Stimulated activated naive CD8-positive, alpha-beta T cell treated with anti-CD3 and anti-CD28 coated beads, Interleukin-15, amount 100 ng/mL, for 72 hours (primary cell): ENCODE results near the gene HELLS.

Experiments used
- ATAC-seq: fragments of 150-1000 bp; cut with Tn5 transposase; 2 replicates; pipeline ENCODE4 v1.10.0; 2021; ENCODE audit warnings: mild to moderate bottlenecking, moderate library complexity
- DNase-seq, 2 donors: peaks; one replicate each; pipeline ENCODE4 v3.0.0; 2021 to 2022
- H3K27ac Mint-ChIP-seq, 2 donors: one replicate each; pipeline ENCODE4 v1.8.0; 2022; ENCODE audit warnings: mild to moderate bottlenecking in 2 of 2, mixed read lengths in 2 of 2, moderate library complexity in 2 of 2
- H3K27me3 Mint-ChIP-seq: one replicate; pipeline ENCODE4 v1.8.0; 2022; ENCODE audit warnings: mixed read lengths
- H3K4me1 Mint-ChIP-seq: one replicate; pipeline ENCODE4 v1.8.0; 2022; ENCODE audit warnings: mild to moderate bottlenecking, mixed read lengths
- H3K4me3 Mint-ChIP-seq, 2 donors: one replicate each; pipeline ENCODE4 v1.8.0; 2022; ENCODE audit warnings: mild to moderate bottlenecking in 2 of 2, mixed read lengths in 2 of 2, moderate library complexity in 1 of 2
- H3K9me3 Mint-ChIP-seq, 2 donors: one replicate each; pipeline ENCODE4 v1.8.0; 2022; ENCODE audit warnings: mixed read lengths in 2 of 2

The HELLS gene

GRCh38 chr10:94571528-94571927 lies 25.9 kb downstream of the HELLS start:
- ATAC-seq: no peak
- no peak overlapping the region for H3K4me3 Mint-ChIP-seq
- H3K4me1 Mint-ChIP-seq: no peaks in the 10 kb centered on the region
- no peaks in the 10 kb centered on the region for H3K9me3 Mint-ChIP-seq
- H3K27me3 Mint-ChIP-seq: no peaks in the 10 kb centered on the region
- H3K27ac Mint-ChIP-seq: peak overlapping the region in 1 of 2 donors; percentile 44
- DNase-seq: no peak

GRCh38 chr10:94578790-94579189 lies 33.2 kb downstream of the HELLS start:
- Mint-ChIP-seq H3K4me1 (no peaks in the 10 kb centered on the region), H3K27ac (no peak overlapping the region), H3K27me3 (no peaks in the 10 kb centered on the region), H3K9me3 (no peaks in the 10 kb centered on the region), H3K4me3 (no peak overlapping the region)
- ATAC-seq: no peak
- no peak for DNase-seq

DNA sequence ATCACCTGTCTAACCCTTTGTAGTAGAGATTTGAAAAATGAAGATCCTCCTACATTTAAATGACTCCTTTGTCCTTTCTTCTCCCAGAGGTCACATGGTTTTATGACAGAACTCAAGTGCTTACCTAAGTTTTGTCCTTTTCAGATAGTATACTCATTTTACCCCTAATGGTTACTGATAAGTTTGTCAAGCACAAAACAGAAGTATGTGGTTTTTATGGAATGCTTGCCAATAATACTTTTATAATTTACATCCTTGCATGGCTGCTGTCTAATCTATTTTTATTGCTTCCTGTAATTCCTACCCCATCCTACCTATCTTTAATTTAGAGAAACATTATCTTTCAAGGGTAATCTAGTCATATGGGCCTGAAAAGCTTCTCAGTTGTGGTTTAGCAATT lies 37.5 kb downstream of the HELLS start:
- H3K27ac Mint-ChIP-seq: no peak overlapping the region
- H3K4me3 Mint-ChIP-seq: no peak overlapping the region
- DNase-seq: no peak
- no peaks in the 10 kb centered on the region for H3K4me1 Mint-ChIP-seq
- no peak for ATAC-seq
- no peaks in the 10 kb centered on the region for H3K9me3 Mint-ChIP-seq
- H3K27me3 Mint-ChIP-seq: no peaks in the 10 kb centered on the region

- peak; percentile 90 for ATAC-seq
- Mint-ChIP-seq H3K27me3 (no peaks in the 10 kb centered on the region), H3K9me3 (no peaks in the 10 kb centered on the region), H3K4me1 (peaks cover 8% of the 10 kb centered on the region), H3K27ac (peak overlapping the region in 1 of 2 donors; percentile 49), H3K4me3 (peak overlapping the region in 1 of 2 donors; percentile 20)
- no peak for DNase-seq
These were observed 46.0 kb downstream of the HELLS start for GRCh38 chr10:94591461-94592205.

DNA sequence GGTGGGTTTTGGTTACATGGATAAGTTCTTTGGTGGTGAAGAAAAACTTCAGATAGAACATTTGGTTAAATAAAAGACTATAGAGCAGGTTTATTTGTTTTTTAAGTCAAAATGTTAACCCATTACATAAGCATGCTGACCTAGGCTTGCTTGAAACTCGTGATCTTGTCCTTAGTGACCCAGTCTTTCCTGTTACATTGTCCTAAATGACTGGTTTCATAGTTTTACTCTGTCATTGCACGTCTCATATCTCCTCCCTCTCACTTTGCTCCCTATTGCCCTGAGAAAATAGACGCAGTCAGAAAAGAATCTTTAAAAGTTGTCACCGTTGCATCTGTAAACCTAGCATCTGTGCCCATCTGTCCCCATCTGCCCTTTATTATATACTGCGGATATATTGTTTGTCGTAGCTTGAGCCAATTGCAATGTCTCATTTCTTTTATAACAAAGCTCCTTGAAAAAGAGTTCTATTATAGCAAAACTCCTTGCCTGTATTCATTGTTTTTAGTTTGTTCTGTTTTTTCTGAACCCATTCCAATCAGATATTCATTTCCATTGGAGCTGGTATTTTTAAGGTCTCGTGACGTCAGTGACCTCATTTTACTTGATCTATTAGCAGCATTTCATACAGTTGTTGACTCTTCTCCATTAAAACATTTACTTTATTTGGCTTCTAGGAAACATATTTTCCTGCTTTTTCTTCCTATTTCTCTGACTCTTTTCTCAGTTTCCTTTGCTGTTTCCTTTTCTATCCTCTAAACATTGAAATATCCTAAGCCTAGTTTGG lies 57.3 kb downstream of the HELLS start:
- Mint-ChIP-seq H3K27ac (peak overlapping the region in 1 of 2 donors; percentile 2), H3K27me3 (no peaks in the 10 kb centered on the region), H3K4me1 (peaks cover 10% of the 10 kb centered on the region), H3K4me3 (no peak overlapping the region), H3K9me3 (no peaks in the 10 kb centered on the region)
- no peak for ATAC-seq
- DNase-seq: no peak

DNA sequence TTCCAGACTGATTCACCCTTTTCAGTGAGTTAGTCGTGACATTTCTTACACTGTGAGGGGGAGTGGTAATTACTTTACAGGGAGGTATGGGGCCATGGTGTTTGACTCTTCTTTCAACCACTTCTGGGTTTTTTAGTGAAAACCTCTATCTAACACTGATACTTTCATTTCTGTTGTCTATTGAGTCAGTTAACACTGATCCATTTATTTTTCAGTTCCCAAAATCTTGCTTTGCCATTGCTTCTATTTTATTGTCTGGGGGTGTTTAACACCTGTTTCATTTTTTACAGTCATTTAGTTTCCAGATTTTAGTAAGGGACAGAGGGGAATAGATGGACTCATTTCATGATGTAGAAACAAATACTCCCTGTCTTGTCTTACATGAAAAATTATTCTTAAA lies 61.5 kb downstream of the HELLS start:
- no peaks in the 10 kb centered on the region for H3K9me3 Mint-ChIP-seq
- ATAC-seq (peak; percentile 95), DNase-seq (no peak)
- no peaks in the 10 kb centered on the region for H3K27me3 Mint-ChIP-seq
- H3K27ac Mint-ChIP-seq: peak overlapping the region; percentile 31 to 44
- peaks cover 10% of the 10 kb centered on the region for H3K4me1 Mint-ChIP-seq
- peak overlapping the region in 1 of 2 donors; percentile 31 for H3K4me3 Mint-ChIP-seq

DNA sequence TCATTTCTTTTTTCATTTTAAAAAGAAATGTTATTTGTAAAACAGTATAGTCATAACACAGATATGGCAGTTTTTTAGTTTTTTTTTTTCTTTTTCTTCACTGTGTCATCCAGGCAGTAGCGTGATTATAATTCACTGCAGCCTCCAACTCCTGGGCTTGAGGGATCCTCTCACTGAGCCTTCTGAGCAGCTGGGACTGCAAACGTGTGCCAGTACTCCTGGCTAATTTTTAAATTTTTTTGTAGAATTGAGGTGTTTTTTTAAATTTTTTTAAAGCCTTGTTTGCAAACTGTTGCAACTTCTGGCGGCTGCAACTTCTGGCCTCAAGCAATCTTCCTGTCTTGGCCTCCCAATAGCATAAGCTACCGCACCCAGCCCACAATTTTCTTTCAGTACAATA lies 63.0 kb downstream of the HELLS start:
- Mint-ChIP-seq H3K4me1 (peaks cover 10% of the 10 kb centered on the region), H3K4me3 (no peak overlapping the region), H3K27ac (peak overlapping the region in 1 of 2 donors; percentile 69)

GRCh38 chr10:94614558-94614957 lies 69.0 kb downstream of the HELLS start:
- H3K9me3 Mint-ChIP-seq: no peaks in the 10 kb centered on the region
- no peak overlapping the region for H3K4me3 Mint-ChIP-seq
- no peak overlapping the region for H3K27ac Mint-ChIP-seq
- no peak for ATAC-seq
- DNase-seq: no peak
- no peaks in the 10 kb centered on the region for H3K4me1 Mint-ChIP-seq
- no peaks in the 10 kb centered on the region for H3K27me3 Mint-ChIP-seq

More for the DNA sequence above, 63.0 kb downstream of the HELLS start:
- ATAC-seq (no peak), DNase-seq (no peak)
- no peaks in the 10 kb centered on the region for H3K27me3 Mint-ChIP-seq
- H3K9me3 Mint-ChIP-seq: no peaks in the 10 kb centered on the region

GRCh38 chr10:94617389-94617944 lies 71.9 kb downstream of the HELLS start:
- Mint-ChIP-seq H3K4me3 (no peak overlapping the region), H3K9me3 (no peaks in the 10 kb centered on the region), H3K4me1 (no peaks in the 10 kb centered on the region), H3K27ac (no peak overlapping the region), H3K27me3 (no peaks in the 10 kb centered on the region)
- DNase-seq: no peak
- ATAC-seq: no peak

GRCh38 chr10:94622666-94623205 lies 77.1 kb downstream of the HELLS start:
- H3K4me3 Mint-ChIP-seq: no peak overlapping the region
- H3K4me1 Mint-ChIP-seq: no peaks in the 10 kb centered on the region
- no peak for ATAC-seq
- no peak for DNase-seq
- no peak overlapping the region for H3K27ac Mint-ChIP-seq
- no peaks in the 10 kb centered on the region for H3K9me3 Mint-ChIP-seq
- H3K27me3 Mint-ChIP-seq: peaks cover 8% of the 10 kb centered on the region

GRCh38 chr10:94623572-94623971 lies 78.0 kb downstream of the HELLS start:
- H3K9me3 Mint-ChIP-seq: no peaks in the 10 kb centered on the region
- no peak overlapping the region for H3K27ac Mint-ChIP-seq
- no peaks in the 10 kb centered on the region for H3K4me1 Mint-ChIP-seq
- no peak for ATAC-seq
- H3K4me3 Mint-ChIP-seq: no peak overlapping the region
- DNase-seq: no peak
- peaks cover 8% of the 10 kb centered on the region for H3K27me3 Mint-ChIP-seq

GRCh38 chr10:94626476-94626875 lies 80.9 kb downstream of the HELLS start:
- Mint-ChIP-seq H3K27ac (no peak overlapping the region), H3K4me3 (no peak overlapping the region), H3K27me3 (peaks cover 16% of the 10 kb centered on the region), H3K4me1 (no peaks in the 10 kb centered on the region), H3K9me3 (no peaks in the 10 kb centered on the region)
- DNase-seq (no peak), ATAC-seq (no peak)

DNA sequence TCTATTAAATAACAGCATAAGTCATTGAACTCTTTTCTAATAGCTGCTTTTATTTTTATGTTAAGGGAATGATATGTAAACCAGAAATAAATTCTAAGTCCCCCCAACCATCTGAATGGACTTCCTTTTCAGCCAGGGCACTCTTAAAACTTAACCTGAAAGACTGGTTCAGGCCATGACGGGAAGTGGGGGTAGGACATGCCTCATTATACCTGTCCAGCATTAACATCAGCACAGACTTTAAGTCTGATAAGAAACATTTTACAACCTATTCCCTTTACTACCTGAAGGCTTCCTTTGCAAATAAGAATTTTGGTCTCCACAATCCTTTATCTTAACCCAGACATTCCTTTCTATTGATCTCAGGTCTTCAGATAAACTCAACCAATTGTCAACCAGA lies 81.9 kb downstream of the HELLS start:
- ATAC-seq: no peak
- no peak overlapping the region for H3K27ac Mint-ChIP-seq
- DNase-seq: no peak
- no peaks in the 10 kb centered on the region for H3K9me3 Mint-ChIP-seq
- H3K4me3 Mint-ChIP-seq: no peak overlapping the region
- H3K4me1 Mint-ChIP-seq: no peaks in the 10 kb centered on the region
- peaks cover 16% of the 10 kb centered on the region for H3K27me3 Mint-ChIP-seq

- ATAC-seq (no peak), DNase-seq (no peak)
- no peaks in the 10 kb centered on the region for H3K4me1 Mint-ChIP-seq
- H3K27me3 Mint-ChIP-seq: peaks cover 9% of the 10 kb centered on the region
- H3K4me3 Mint-ChIP-seq: no peak overlapping the region
- no peaks in the 10 kb centered on the region for H3K9me3 Mint-ChIP-seq
- H3K27ac Mint-ChIP-seq: no peak overlapping the region
These were observed 84.6 kb downstream of the HELLS start for GRCh38 chr10:94630017-94630688.

DNA sequence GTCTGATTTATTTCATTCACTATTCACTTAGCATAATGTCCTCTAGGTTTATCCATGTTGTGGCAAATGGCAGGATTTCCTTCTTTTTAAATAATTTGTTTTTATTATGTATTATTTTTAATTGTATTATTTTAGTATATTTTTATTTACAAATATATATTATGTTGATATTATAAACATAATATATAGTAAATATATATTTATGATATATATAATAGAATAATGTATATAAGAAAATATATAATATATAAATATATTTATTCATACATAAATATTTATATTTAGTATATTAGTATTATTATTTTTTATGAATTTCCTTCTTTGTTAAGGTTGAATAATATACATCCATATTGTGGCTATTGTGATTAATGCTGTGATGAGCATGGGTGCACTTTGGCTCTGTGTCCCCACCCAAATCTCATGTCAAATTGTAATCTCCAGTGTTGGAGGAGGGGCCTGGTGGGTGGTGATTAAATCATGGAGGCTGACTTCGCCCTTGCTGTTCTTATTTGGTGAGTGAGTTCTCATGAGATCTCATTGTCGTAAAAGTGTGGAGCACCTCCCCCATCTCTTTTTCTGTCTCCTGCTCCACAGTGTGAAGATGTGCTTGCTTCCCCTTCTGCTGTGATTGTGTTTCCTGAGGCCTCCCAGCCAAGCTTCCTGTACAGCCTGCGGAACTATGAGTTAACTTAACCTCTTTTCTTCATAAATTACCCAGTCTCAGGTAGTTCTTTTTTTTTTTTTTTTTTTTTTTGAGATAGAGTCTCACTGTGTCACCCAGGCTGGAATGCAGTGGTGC lies 85.7 kb downstream of the HELLS start:
- ATAC-seq (no peak), DNase-seq (no peak)
- Mint-ChIP-seq H3K27me3 (peaks cover 8% of the 10 kb centered on the region), H3K27ac (no peak overlapping the region), H3K9me3 (no peaks in the 10 kb centered on the region), H3K4me1 (no peaks in the 10 kb centered on the region), H3K4me3 (no peak overlapping the region)
